Natural killer cell (primary cell): ENCODE results near the gene BRD4. TPM values are rescaled to one million over a fixed set of nuclear protein-coding genes. Genes with fewer than 3 reads are reported as not detected.

Source experiments
- ATAC-seq, 3 donors: fragments of 150-1000 bp in 2 of 3; fragments of 200-7000 bp in 1 of 3; cut with Tn5 transposase; 1 replicate in 1 of 3; 2 replicates in 2 of 3; pipeline ENCODE4 v1.10.0; 2021; ENCODE audit warnings: mild to moderate bottlenecking in 2 of 3, moderate library complexity in 2 of 3
- DNase-seq, 2 donors: peaks; one replicate each; pipeline versions ENCODE4 v3.0.0 to v3.0.0-alpha.2; 2013 to 2021; ENCODE audit warnings: mixed read lengths in 1 of 2
- H3K27ac ChIP-seq: one replicate; pipeline ENCODE4 v1.5.1; 2013; ENCODE audit warnings: mild to moderate bottlenecking, low read length
- H3K27me3 ChIP-seq: one replicate; pipeline ENCODE4 v1.6.1; 2013; ENCODE audit warnings: low read length; ENCODE audit not compliant: control insufficient read depth, insufficient read depth
- H3K36me3 ChIP-seq: one replicate; pipeline ENCODE4 v1.6.1; 2013; ENCODE audit warnings: low read length; ENCODE audit not compliant: control insufficient read depth, insufficient read depth
- H3K4me1 ChIP-seq: one replicate; pipeline ENCODE4 v1.6.1; 2013; ENCODE audit warnings: low read length; ENCODE audit not compliant: control insufficient read depth, insufficient read depth
- H3K4me3 ChIP-seq: one replicate; pipeline ENCODE4 v1.5.1; 2013; ENCODE audit warnings: low read length
- H3K9me3 ChIP-seq: one replicate; pipeline ENCODE4 v1.6.1; 2013; ENCODE audit warnings: low read length; ENCODE audit not compliant: control insufficient read depth, insufficient read depth
- H3K27ac Mint-ChIP-seq, 2 donors: one replicate each; pipeline ENCODE4 v1.8.0; 2022; ENCODE audit warnings: mild to moderate bottlenecking in 2 of 2, mixed read lengths in 2 of 2, moderate library complexity in 1 of 2
- H3K27me3 Mint-ChIP-seq, 2 donors: one replicate each; pipeline ENCODE4 v1.8.0; 2022; ENCODE audit warnings: low read depth in 2 of 2, mixed read lengths in 2 of 2
- H3K36me3 Mint-ChIP-seq: one replicate; pipeline ENCODE4 v1.8.0; 2022; ENCODE audit warnings: mixed read lengths
- H3K4me1 Mint-ChIP-seq, 2 donors: one replicate each; pipeline ENCODE4 v1.8.0; 2022; ENCODE audit warnings: mixed read lengths in 2 of 2
- H3K4me3 Mint-ChIP-seq: one replicate; pipeline ENCODE4 v1.8.0; 2022; ENCODE audit warnings: mild to moderate bottlenecking, moderate library complexity, mixed read lengths
- H3K9me3 Mint-ChIP-seq, 2 donors: one replicate each; pipeline ENCODE4 v1.8.0; 2022; ENCODE audit warnings: mixed read lengths in 2 of 2
- CTCF ChIP-seq: fragments of 200-600 bp; IDR thresholded peaks from one replicate; pipeline ENCODE4 v1.8.0; 2022; ENCODE audit warnings: antibody characterized with exemption
- WGBS: methylation state at CpG from one replicate; pipeline ENCODE4 v1.1.7; 2013; ENCODE audit warnings: missing lambda C conversion rate; ENCODE audit not compliant: insufficient coverage; 5-methylcytosine and 5-hydroxymethylcytosine counted together
- intact Hi-C: fragments of 100-400 bp; cut with micrococcal nuclease; formaldehyde crosslinking; loops from one replicate; pipeline ENCODE4 v1.14.2; 2022
- total RNA-seq, 4 donors: library from RNA; stranded (reverse); fragments of 120-200 nt in 1 of 4; gene quantifications; one replicate each; pipeline versions ENCODE4 v1.2.3 to v1.2.4, GENCODE V29; 2013 to 2022

Gene BRD4
- total RNA-seq, 3 donors from 2014 or later (not counting 1 experiment from before 2014, with no cell fraction given): 91.9 to 116 (median 98.3) TPM

- 95% methylated on average over 18 of the region's 22 CpGs for WGBS
- H3K4me3 ChIP-seq: no peak overlapping the region
- H3K27me3 Mint-ChIP-seq: no peaks in the 10 kb centered on the region
- no peaks in the 10 kb centered on the region for H3K36me3 Mint-ChIP-seq
- no peaks in the 10 kb centered on the region for H3K9me3 ChIP-seq
- H3K4me1 ChIP-seq: no peaks in the 10 kb centered on the region
- no peak overlapping the region for H3K27ac ChIP-seq
- ATAC-seq (no peak), DNase-seq (no peak)
- no peak overlapping the region for H3K27ac Mint-ChIP-seq
- no peaks in the 10 kb centered on the region for H3K27me3 ChIP-seq
- no peaks in the 10 kb centered on the region for H3K9me3 Mint-ChIP-seq
- H3K4me1 Mint-ChIP-seq: peaks cover 0 to 5% of the 10 kb centered on the region in 2 donors
- no peak overlapping the region for H3K4me3 Mint-ChIP-seq
- intact Hi-C loops: no loop called here
- no peak for TF ChIP-seq CTCF
- H3K36me3 ChIP-seq: peaks cover 92% of the 10 kb centered on the region
Measured at GRCh38 chr19:15255359-15255990, 76.9 kb downstream of the BRD4 start.

- ATAC-seq: no peak
- Mint-ChIP-seq H3K36me3 (no peaks in the 10 kb centered on the region), H3K27me3 (no peaks in the 10 kb centered on the region), H3K9me3 (no peaks in the 10 kb centered on the region), H3K4me3 (no peak overlapping the region), H3K27ac (no peak overlapping the region), H3K4me1 (peaks cover 0 to 5% of the 10 kb centered on the region in 2 donors)
- WGBS: 96% methylated on average over 10 of the region's 10 CpGs
- intact Hi-C loops: no loop called here
- no peak overlapping the region for H3K4me3 ChIP-seq
- H3K27me3 ChIP-seq: no peaks in the 10 kb centered on the region
- no peak overlapping the region for H3K27ac ChIP-seq
- no peak for DNase-seq
- TF ChIP-seq CTCF: no peak
- no peaks in the 10 kb centered on the region for H3K4me1 ChIP-seq
- peaks cover 88% of the 10 kb centered on the region for H3K36me3 ChIP-seq
- H3K9me3 ChIP-seq: no peaks in the 10 kb centered on the region
Measured at GRCh38 chr19:15254547-15254946, 77.8 kb downstream of the BRD4 start.

- H3K4me3 ChIP-seq: no peak overlapping the region
- intact Hi-C loops: no loop called here
- DNase-seq: no peak
- no peaks in the 10 kb centered on the region for H3K4me1 ChIP-seq
- H3K9me3 Mint-ChIP-seq: no peaks in the 10 kb centered on the region
- peaks cover 0 to 3% of the 10 kb centered on the region in 2 donors for H3K4me1 Mint-ChIP-seq
- no peak overlapping the region for H3K4me3 Mint-ChIP-seq
- no peaks in the 10 kb centered on the region for H3K36me3 Mint-ChIP-seq
- no peak for ATAC-seq
- no peak overlapping the region for H3K27ac ChIP-seq
- no peaks in the 10 kb centered on the region for H3K9me3 ChIP-seq
- 83% methylated on average over 15 of the region's 15 CpGs for WGBS
- no peaks in the 10 kb centered on the region for H3K27me3 ChIP-seq
- no peak for TF ChIP-seq CTCF
- no peaks in the 10 kb centered on the region for H3K27me3 Mint-ChIP-seq
- no peak overlapping the region for H3K27ac Mint-ChIP-seq
- H3K36me3 ChIP-seq: peaks cover 88% of the 10 kb centered on the region
Measured at GRCh38 chr19:15253513-15253912, 78.8 kb downstream of the BRD4 start.

GRCh38 chr19:15253061-15253460 is 79.3 kb downstream of the BRD4 start:
- Histone ChIP-seq H3K27me3 (no peaks in the 10 kb centered on the region), H3K4me1 (no peaks in the 10 kb centered on the region), H3K36me3 (peaks cover 89% of the 10 kb centered on the region), H3K9me3 (no peaks in the 10 kb centered on the region), H3K4me3 (no peak overlapping the region), H3K27ac (no peak overlapping the region)
- Mint-ChIP-seq H3K4me3 (no peak overlapping the region), H3K36me3 (no peaks in the 10 kb centered on the region), H3K27ac (no peak overlapping the region), H3K4me1 (peaks cover 0 to 6% of the 10 kb centered on the region in 2 donors), H3K9me3 (no peaks in the 10 kb centered on the region), H3K27me3 (no peaks in the 10 kb centered on the region)
- TF ChIP-seq CTCF: no peak
- intact Hi-C loops: no loop called here
- ATAC-seq (no peak), DNase-seq (no peak)
- 91% methylated on average over 7 of the region's 7 CpGs for WGBS
